IPS-NIHi11 (cell line): ENCODE measurements around the gene LONRF2.

Experiments
- DNase-seq: peaks from one replicate; pipeline ENCODE4 v3.0.0; 2012; ENCODE audit warnings: mixed read lengths, low spot score

The LONRF2 gene

DNA sequence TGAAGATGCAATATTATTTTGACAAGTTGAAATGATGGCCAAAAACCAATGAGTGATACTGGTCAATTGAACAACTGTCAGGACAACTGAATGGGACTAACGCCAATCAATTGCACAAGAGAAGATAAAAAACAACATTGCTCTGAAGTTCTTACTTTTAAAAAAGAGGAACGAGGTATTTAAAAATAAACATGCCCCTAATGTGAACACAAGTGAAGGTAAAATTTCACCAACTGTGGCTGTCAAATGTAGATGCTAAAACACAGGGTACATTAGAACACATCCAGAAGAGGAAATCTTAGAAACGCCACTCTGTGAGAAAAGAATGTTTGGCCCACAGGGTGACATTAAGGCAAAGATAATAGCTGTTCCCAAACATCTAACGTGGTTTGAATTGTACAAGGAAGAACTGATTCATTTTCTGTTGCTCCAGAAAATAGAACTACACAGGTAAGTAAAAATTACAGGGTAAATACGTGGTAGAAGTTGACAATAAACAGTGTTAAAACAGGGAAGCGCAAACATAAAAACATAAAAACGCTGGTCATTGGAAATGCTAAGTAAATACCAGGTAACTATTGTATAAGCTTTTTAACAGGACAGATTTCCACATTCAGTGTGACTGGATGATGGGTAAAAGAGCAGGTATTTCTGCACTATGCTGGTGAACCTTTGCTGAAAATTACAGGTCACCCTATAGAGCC lies 20.3 kb downstream of the LONRF2 start:
- no peak for DNase-seq

GRCh38 chr2:100299548-100299947 lies 22.8 kb downstream of the LONRF2 start:
- no peak for DNase-seq

GRCh38 chr2:100297511-100297910 lies 24.8 kb downstream of the LONRF2 start:
- DNase-seq = no peak

- no peak for DNase-seq
Observed at GRCh38 chr2:100294162-100294497, 28.2 kb downstream of the LONRF2 start.

DNA sequence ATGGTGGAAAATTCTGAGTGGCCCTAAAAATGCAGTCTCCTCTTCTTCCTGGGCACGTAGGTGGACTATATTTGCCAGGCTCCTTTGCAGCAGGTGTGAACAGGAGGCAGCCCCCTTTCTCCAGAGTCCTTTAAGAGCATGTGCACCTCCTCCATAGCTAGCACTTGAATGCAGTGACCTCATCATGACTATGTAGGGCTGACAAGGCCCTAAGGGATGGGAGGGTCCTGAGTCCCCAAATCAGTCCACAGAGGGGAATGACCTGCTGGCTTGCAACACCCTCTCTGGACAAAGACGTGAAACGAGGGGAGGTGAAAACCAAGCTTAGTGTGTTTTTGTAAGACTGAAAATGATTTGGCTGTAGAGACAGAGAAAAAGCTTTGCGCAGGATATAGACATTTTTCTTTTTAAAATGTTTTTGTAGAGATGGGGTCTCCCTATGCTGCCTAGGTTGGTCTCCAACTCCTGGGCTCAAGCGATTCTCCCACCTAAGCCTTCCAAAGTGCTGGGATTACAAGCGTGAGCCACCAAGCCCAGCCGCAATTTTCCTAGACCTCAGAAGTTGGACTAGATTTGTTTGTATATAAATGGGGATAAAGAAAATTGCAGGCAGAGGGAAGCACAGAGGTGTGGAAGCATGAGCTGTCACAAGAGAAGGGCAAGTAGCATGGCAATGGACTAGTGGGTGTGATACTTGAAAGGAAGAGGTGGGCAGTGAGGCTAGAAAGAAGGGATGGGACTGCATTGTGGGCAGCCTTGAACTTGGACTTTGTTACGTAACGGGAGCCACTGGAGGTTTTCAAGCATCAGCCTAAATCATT lies 28.8 kb downstream of the LONRF2 start:
- DNase-seq = no peak

DNA sequence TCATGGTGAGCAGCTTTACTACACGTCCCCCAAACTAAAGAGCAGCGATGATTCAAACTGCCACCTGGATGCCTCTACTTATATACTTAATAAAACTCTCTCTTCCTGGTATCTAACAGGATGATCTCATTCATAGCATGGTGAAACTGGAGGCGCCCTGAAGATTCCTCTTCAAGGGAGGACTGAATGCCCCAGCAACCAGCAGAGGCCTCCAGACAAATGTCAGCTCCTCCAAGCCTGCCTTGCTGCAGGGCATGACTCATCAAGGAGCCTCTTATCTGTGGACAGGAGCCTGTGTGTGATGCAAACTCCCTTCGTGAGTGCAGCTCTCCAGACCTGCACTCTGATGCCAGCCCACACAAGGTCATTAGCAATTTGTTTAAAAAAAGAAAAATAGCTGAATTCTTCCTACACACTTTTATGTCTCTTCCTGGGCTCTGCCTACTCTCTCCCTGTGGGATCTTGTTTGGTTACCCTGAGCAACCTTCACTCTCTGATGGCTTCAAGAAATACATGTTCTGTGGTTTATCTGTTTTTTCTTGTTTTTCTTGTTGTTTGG lies 30.2 kb downstream of the LONRF2 start:
- DNase-seq = peak; percentile 26

- DNase-seq = no peak
Observed at GRCh38 chr2:100291152-100291970, 30.9 kb downstream of the LONRF2 start.

DNA sequence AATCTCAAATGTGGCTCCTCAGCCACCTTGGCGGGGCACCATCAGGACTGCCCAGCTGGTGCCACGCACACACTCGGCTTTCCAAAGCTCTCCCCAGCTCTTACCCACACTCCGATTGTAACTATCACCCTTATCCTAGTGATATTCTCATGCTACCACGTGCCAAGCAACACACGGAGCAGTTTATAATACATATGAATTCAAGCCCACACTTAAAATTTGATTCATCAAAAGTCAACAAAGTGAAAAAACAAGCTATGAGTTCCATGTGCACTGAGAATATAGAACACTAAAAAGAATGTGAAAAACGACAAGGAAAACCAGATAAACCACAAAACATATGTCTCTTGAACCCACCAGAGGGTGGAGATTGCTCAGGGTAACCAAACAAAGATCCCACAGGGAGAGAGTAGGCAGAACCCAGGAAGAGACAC lies 31.6 kb downstream of the LONRF2 start:
- no peak for DNase-seq

DNA sequence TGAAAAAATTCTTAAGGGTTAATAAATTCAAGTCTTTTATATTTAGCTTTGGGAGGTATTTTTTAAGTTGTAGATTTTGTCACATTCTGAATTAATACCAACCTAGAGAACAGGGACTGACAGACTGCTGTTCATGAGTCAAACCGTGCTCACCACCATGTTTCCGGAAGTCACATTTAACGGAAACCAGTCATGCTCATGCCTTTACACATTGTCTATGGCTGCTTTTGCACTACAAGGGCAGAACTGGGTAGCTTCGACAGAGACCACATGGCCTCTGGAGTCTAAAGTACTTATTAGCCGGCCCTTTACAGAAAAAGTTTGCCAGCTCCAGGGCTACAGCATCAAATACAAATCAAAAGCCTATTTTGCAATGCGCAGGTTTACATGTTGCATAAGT lies 33.3 kb downstream of the LONRF2 start:
- no peak for DNase-seq

DNA sequence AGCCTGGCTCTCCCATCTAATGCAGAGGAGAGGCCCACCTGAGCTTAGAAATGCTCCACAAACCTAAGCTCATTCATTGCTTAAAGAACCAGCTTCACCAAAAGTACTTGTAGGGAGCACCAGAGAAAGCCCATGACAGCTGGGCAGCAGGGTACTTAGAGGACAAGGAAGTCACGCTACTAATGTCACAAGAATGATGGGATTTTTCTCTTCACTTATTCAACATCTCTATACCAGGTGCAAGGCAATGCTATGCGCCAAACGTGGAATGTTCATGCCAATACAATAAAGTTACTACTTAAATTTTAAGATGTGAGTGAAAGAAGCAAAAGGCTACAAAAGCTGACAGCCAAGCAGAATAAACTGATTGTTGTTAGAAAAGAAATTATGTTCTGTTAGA lies 36.0 kb downstream of the LONRF2 start:
- DNase-seq = no peak

DNA sequence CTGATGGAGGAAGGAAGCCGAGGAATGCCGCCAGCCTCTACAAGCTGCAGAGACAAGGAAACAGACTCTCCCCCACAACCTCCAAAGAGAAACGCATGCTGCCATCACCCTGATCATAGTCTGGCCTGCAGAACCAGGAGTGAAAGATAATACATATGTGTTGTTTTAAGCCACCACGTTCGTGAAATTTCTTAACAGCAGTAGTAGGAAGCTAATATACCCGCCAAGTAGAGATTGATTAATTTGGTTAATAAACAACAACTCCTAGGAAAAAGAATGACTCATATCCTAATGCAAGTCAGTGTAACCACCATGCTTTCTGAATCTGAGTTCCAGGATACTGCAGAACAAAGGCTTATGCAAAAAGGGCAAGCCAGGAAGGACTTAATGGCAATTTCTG lies 36.6 kb downstream of the LONRF2 start:
- DNase-seq = no peak

GRCh38 chr2:100285011-100285410 lies 37.3 kb downstream of the LONRF2 start:
- no peak for DNase-seq

GRCh38 chr2:100283724-100284501 lies 38.4 kb downstream of the LONRF2 start:
- no peak for DNase-seq

GRCh38 chr2:100281521-100282438 lies 40.5 kb downstream of the LONRF2 start:
- no peak for DNase-seq

GRCh38 chr2:100279586-100280534 lies 42.4 kb downstream of the LONRF2 start:
- no peak for DNase-seq

GRCh38 chr2:100278986-100279385 lies 43.3 kb downstream of the LONRF2 start:
- DNase-seq = no peak

GRCh38 chr2:100278501-100278900 lies 43.8 kb downstream of the LONRF2 start:
- no peak for DNase-seq

GRCh38 chr2:100277540-100278207 lies 44.6 kb downstream of the LONRF2 start:
- DNase-seq = no peak

GRCh38 chr2:100276716-100277115 lies 45.6 kb downstream of the LONRF2 start:
- no peak for DNase-seq
